BJ (cell line): Measurements from ENCODE around the gene MAP10. TPM values are rescaled to one million over a fixed set of nuclear protein-coding genes. Genes with fewer than 3 reads are reported as not detected.

ENCODE experiments used
- CTCF ChIA-PET: fragments of 350-600 bp; formaldehyde crosslinking; extraction: SDS; loops from one replicate; lab custom pipeline; 2021; ENCODE audit warnings: antibody characterized with exemption, inconsistent platforms; lab: Yijun Ruan, JAX
- POLR2A ChIA-PET: fragments of 300-600 bp; sonication (Branson Sonifier 250); formaldehyde crosslinking; extraction: SDS; loops from one replicate; lab custom pipeline; 2021; ENCODE audit warnings: antibody characterized with exemption; lab: Charles Lee
- DNase-seq: peaks from one replicate; pipeline ENCODE4 v3.0.0-alpha.2; 2011; ENCODE audit warnings: low read depth
- H3K27me3 ChIP-seq: 2 replicates; pipeline ENCODE4 v1.6.0; 2011; ENCODE audit warnings: low read length; ENCODE audit not compliant: control insufficient read depth, insufficient read depth
- H3K36me3 ChIP-seq: 2 replicates; pipeline ENCODE4 v1.5.1; 2011; ENCODE audit warnings: low read length; ENCODE audit not compliant: control insufficient read depth, insufficient read depth
- H3K4me3 ChIP-seq: 2 replicates; pipeline ENCODE4 v1.5.1; 2011; ENCODE audit warnings: low read depth, mild to moderate bottlenecking, control low read depth, low read length
- polyA plus RNA-seq: library from polyadenylated mRNA; depleted of rRNA; stranded (reverse); fragments of >200 nt; gene quantifications from 2 replicates; pipeline ENCODE4 v1.2.3, GENCODE V29; 2011
- TF ChIP-seq, protein P1 (sequence below): IDR thresholded peaks from 2 replicates; pipeline ENCODE4 v1.5.1; 2011; ENCODE audit warnings: low read depth, mild to moderate bottlenecking, control low read depth, inconsistent platforms, low read length, moderate library complexity; ENCODE audit not compliant: insufficient read depth

MAP10 gene
- polyA plus RNA-seq, 1 experiment = 0.52 TPM

GRCh38 chr1:232813097-232813496 lies 7.9 kb downstream of the MAP10 start:
- TF ChIP-seq, protein P1, sequence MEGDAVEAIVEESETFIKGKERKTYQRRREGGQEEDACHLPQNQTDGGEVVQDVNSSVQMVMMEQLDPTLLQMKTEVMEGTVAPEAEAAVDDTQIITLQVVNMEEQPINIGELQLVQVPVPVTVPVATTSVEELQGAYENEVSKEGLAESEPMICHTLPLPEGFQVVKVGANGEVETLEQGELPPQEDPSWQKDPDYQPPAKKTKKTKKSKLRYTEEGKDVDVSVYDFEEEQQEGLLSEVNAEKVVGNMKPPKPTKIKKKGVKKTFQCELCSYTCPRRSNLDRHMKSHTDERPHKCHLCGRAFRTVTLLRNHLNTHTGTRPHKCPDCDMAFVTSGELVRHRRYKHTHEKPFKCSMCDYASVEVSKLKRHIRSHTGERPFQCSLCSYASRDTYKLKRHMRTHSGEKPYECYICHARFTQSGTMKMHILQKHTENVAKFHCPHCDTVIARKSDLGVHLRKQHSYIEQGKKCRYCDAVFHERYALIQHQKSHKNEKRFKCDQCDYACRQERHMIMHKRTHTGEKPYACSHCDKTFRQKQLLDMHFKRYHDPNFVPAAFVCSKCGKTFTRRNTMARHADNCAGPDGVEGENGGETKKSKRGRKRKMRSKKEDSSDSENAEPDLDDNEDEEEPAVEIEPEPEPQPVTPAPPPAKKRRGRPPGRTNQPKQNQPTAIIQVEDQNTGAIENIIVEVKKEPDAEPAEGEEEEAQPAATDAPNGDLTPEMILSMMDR = no peak
- CTCF ChIA-PET = interaction anchor here (0.8 kb wide), 1 partner anchor 25 kb away, joined by 3 read pairs; no protein-coding TSS in a partner anchor

DNA sequence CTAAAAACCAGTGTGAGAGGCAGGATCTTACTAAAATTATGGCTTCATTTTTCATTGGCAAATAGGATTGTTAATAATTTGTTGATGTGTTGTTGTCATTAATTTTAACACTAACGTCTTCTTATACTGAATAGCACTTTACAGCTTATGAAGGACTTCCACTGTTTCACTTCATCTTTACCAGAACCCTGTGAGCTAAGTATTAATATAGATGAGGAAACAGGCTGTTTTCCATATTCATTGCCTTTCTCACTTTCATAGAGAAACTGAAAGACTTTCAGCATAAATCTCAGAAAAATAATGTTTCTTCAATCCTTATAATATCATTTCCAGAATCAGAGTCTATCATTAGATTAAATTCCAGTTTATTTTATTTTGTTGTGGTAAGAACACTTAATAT lies 8.5 kb downstream of the MAP10 start:
- ChIA-PET CTCF (no interaction called here), POLR2A (no interaction called here)
- no peaks in the 10 kb centered on the region for H3K36me3 ChIP-seq
- no peaks in the 10 kb centered on the region for H3K27me3 ChIP-seq
- TF ChIP-seq, protein P1 = no peak
- no peak overlapping the region for H3K4me3 ChIP-seq
- DNase-seq = no peak

More at GRCh38 chr1:232813097-232813496, 7.9 kb downstream of the MAP10 start:
- no peak overlapping the region for H3K4me3 ChIP-seq
- no peak for DNase-seq
- no peaks in the 10 kb centered on the region for H3K36me3 ChIP-seq
- POLR2A ChIA-PET = no interaction called here
- H3K27me3 ChIP-seq = no peaks in the 10 kb centered on the region

DNA sequence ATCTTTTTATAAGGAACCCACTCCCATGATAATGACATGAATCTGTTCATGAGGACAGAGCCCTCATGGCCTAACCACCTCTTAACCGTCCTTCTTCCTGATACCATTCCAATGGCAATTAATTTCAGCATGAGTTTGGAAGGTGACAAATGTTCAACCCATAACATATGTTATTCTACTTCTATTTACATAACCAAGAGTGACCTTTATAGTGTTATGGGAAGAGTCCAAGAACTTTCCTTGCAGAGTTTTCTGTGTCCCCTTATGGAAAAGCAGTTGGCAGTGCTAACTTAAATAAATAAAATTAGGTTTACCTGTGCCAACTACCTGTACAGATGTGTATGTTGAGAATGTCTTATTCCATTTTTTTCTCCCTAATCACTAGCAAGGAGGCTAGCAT lies 11.1 kb downstream of the MAP10 start:
- no peak overlapping the region for H3K4me3 ChIP-seq
- no peaks in the 10 kb centered on the region for H3K27me3 ChIP-seq
- no peaks in the 10 kb centered on the region for H3K36me3 ChIP-seq
- ChIA-PET POLR2A (no interaction called here), CTCF (no interaction called here)
- TF ChIP-seq, protein P1 = no peak
- DNase-seq = no peak

DNA sequence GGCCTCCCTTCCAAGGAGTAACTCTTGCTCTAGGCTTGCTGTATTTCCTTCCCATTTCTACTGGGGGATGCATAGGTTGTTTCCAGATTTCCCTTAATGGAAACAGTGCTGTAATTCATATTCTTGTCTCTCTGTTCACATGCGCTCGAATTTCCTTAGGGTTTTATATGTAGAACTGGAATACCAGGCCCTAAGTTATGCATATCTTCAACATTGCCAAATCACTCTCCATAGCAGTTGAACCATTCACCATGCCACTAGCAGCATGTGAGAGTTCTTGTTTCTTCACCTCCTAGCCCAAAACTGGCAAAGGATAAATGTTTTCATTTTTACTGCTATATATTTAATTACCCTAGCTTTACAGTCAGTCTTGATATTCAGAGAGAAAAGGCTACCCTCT lies 12.8 kb downstream of the MAP10 start:
- no peak for DNase-seq
- no peaks in the 10 kb centered on the region for H3K36me3 ChIP-seq
- CTCF ChIA-PET = no interaction called here
- POLR2A ChIA-PET = no interaction called here
- H3K27me3 ChIP-seq = no peaks in the 10 kb centered on the region
- no peak overlapping the region for H3K4me3 ChIP-seq
- TF ChIP-seq, protein P1 = no peak

DNA sequence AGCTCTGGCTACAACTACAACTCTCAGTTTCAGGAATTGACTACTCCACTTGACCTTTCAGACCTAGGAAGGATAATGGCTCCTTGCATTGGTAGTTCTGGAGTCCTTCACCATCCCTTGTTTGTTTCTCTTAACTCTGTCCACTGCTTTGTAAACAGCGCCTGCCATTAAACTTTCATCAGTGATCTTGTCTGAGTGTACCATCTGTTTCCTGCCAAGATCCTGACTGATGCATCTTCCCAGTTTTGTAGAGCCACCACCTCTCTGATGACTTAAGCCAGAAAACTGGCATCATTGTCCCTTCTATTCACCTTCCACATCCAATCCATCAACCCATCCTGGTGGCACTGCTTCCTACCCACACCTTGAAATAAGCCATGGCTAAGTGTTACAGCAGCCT lies 15.2 kb downstream of the MAP10 start:
- H3K27me3 ChIP-seq = no peaks in the 10 kb centered on the region
- no peak overlapping the region for H3K4me3 ChIP-seq
- DNase-seq = no peak
- ChIA-PET POLR2A (no interaction called here), CTCF (interaction anchor here (0.6 kb wide), 1 partner anchor 132 kb away, joined by 4 read pairs; no protein-coding TSS in a partner anchor)
- no peaks in the 10 kb centered on the region for H3K36me3 ChIP-seq
- TF ChIP-seq, protein P1 = no peak
